ENCODE results near the gene PARVB.

GRCh38 chr22:44096736-44097135, 72.6 kb downstream of the PARVB start:
- TF ChIP-seq, protein P1, sequence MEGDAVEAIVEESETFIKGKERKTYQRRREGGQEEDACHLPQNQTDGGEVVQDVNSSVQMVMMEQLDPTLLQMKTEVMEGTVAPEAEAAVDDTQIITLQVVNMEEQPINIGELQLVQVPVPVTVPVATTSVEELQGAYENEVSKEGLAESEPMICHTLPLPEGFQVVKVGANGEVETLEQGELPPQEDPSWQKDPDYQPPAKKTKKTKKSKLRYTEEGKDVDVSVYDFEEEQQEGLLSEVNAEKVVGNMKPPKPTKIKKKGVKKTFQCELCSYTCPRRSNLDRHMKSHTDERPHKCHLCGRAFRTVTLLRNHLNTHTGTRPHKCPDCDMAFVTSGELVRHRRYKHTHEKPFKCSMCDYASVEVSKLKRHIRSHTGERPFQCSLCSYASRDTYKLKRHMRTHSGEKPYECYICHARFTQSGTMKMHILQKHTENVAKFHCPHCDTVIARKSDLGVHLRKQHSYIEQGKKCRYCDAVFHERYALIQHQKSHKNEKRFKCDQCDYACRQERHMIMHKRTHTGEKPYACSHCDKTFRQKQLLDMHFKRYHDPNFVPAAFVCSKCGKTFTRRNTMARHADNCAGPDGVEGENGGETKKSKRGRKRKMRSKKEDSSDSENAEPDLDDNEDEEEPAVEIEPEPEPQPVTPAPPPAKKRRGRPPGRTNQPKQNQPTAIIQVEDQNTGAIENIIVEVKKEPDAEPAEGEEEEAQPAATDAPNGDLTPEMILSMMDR (IDR thresholded peaks at IDR 0.05; ENCODE audit: low read length), result no peak
- no peak for TF ChIP-seq EZH2 (IDR thresholded peaks at IDR 0.05; ENCODE audit: borderline replicate concordance, low read length)

Data from OCI-LY1 (cell line).